Stimulated activated CD8-positive, alpha-beta memory T cell treated with anti-CD3 and anti-CD28 coated beads, Interleukin-4, amount 100 ng/mL, for 4 hours (primary cell): ENCODE measurements around the gene PCCA.

Source experiments
- DNase-seq, 2 donors: peaks; one replicate each; pipeline ENCODE4 v3.0.0-alpha.2; 2020; ENCODE audit warnings: low read depth in 2 of 2, low spot score in 1 of 2

Gene PCCA

GRCh38 chr13:100397627-100398026 lies 308.7 kb downstream of the PCCA start:
- no peak for DNase-seq

- DNase-seq, result no peak
Observed at GRCh38 chr13:100398360-100398759, 309.5 kb downstream of the PCCA start.

GRCh38 chr13:100399455-100399854 lies 310.6 kb downstream of the PCCA start:
- no peak for DNase-seq

- no peak for DNase-seq
Observed at GRCh38 chr13:100403675-100404074, 314.8 kb downstream of the PCCA start.

- DNase-seq, result no peak
Observed at GRCh38 chr13:100409132-100409531, 320.2 kb downstream of the PCCA start.

GRCh38 chr13:100423375-100423774 lies 334.5 kb downstream of the PCCA start:
- no peak for DNase-seq

GRCh38 chr13:100428986-100429385 lies 340.1 kb downstream of the PCCA start:
- DNase-seq, result no peak

GRCh38 chr13:100432611-100433010 lies 343.7 kb downstream of the PCCA start:
- DNase-seq, result no peak

- no peak for DNase-seq
Observed at GRCh38 chr13:100433475-100433874, 344.6 kb downstream of the PCCA start.

GRCh38 chr13:100434010-100434763 lies 345.3 kb downstream of the PCCA start:
- no peak for DNase-seq

GRCh38 chr13:100436099-100436498 lies 347.2 kb downstream of the PCCA start:
- no peak for DNase-seq

GRCh38 chr13:100438059-100438788 lies 349.3 kb downstream of the PCCA start:
- no peak for DNase-seq

GRCh38 chr13:100439247-100439970 lies 350.5 kb downstream of the PCCA start:
- DNase-seq, result no peak

- no peak for DNase-seq
Observed at GRCh38 chr13:100440751-100441425, 352.0 kb downstream of the PCCA start.

GRCh38 chr13:100442095-100442832 lies 353.4 kb downstream of the PCCA start:
- no peak for DNase-seq

- no peak for DNase-seq
Observed at GRCh38 chr13:100443278-100443997, 354.5 kb downstream of the PCCA start.

- DNase-seq, result no peak
Observed at GRCh38 chr13:100443998-100444328, 355.1 kb downstream of the PCCA start.

GRCh38 chr13:100447831-100448230 lies 358.9 kb downstream of the PCCA start:
- no peak for DNase-seq

- no peak for DNase-seq
Observed at GRCh38 chr13:100451923-100452322, 363.0 kb downstream of the PCCA start.

- DNase-seq, result no peak
Observed at GRCh38 chr13:100454876-100455275, 366.0 kb downstream of the PCCA start.
